Activated naive CD8-positive, alpha-beta T cell treated with anti-CD3 and anti-CD28 coated beads, Interleukin-2, amount 50 U/mL, for 16 hours (primary cell): ENCODE measurements around the gene PAM.

ENCODE experiments used
- DNase-seq: peaks from one replicate; pipeline ENCODE4 v3.0.0-alpha.2; 2020; ENCODE audit warnings: low read depth, low spot score

PAM gene

DNA sequence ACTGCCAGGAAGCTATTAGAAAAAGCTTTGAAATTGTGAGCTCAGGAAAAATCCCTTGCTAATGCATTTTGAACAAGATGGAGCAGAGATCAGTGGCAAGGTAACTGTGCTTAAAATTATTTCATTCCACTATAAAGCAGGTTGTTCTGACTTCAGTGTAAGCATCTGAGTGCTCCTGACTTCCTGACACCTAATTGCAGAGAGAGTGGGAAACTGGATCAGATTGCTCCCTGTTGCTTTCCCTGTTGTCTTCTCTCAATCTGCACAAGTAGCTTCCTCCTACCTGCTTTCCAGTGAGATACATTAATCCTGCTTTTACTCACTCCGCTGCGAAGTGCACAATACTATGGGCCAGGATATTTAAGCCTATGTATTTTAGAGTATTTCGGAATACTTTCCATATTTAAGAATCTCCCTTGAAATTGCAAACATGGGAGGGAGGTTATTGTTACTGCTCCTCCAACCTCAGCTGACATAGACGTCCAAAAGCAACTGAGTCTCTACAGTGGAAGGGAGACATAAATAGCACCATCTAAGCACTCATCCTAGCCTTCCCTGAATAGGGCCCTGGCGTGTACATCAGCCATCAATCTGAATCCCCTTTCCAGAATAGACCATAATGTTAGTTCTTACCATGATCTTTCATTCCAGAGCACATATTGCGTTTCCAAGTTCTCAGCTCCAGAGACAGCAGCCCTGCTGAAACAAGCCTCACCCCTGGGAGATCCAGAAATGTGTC is 178.8 kb downstream of the PAM start:
- DNase-seq: no peak

DNA sequence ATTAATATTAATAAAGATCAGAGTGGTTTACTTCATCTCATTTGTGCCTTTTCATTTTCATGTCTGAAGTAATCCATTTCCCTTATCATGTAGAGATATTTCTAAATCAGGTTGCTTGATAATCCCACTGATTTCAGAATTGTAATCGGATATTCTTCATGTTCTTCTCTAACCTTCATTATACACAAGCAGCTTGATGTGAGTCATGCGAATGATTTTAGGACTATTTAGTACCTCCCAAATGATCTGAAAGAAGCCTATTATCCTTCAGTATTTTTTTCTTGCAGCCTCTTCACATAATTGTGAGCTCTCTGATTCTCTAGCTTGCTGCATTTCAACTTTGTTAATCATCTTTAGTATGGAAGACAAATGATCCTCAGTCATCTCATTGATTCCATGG is 182.8 kb downstream of the PAM start:
- no peak for DNase-seq

DNA sequence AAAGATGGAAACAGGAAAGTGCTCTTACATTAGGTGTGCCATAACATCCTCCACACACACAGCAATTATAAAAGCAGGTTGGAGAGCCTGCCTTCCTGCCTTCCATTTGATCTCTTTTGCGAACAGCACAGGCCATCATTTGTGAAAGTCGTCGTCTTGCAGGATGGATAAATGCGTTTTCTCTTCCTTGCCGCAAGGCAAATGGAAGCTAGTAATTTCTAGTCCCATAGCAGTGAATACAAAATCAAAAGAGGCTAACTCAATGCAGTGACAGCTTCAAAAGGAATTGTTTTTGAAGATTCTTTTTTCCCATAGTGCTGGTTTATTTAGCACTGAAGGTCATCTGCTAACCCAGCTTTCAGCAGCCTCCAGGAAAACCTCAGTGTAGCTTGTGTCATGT is 186.0 kb downstream of the PAM start:
- no peak for DNase-seq

DNA sequence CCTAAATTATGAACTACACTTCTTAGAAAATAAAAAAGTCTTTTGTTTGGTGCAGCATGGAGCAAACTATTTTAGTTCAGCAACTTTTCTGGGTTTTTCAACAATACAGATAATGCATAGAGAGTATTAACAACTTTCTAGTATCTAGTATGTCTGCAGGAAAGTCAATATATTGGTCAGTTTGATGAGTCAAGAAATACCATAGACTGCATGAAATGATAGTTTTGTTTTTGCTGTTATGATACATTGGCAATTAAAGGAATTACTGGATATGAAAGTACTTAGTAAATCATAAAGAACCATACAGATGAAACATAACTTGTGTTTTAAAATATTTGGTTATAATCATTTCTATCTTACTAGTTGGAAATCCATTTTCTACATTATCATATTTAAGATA is 191.3 kb downstream of the PAM start:
- DNase-seq: no peak

DNA sequence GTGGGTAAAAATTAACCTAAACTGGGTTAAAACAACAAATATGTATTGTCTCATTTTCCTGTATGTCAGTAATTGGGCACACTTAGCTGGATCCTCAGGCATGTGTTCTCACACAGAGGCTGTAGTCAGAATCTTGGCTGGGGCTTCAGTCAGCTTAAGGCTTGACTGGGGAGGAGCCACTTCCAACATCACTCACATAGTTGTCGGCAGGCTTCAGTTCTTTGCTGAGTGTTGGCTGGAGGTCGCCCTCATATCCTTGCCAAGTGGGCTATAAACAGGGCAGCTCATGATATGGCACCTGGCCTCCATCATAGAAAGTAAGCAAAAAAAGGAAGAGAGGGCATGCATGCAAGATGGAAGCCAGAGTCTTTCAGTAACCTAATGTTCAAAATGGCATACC is 191.9 kb downstream of the PAM start:
- no peak for DNase-seq

DNA sequence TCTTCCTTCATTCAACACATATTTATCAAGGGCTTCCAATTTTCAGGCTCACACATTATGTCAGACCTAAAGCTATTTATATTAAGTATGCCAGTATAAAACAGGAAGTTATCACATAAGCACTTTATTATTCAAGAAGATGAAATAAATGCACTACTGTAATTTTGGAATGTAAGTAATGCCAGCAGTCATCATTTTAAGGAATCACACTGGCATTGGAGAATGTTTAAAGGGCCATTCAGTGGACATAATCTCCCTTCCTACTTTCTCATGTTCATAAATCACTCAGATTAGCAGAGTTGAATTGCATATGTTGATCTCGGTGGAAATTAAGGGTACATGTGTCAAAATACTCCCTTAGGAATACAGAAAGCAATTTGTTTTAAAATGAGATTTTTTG is 200.4 kb downstream of the PAM start:
- DNase-seq: no peak

DNA sequence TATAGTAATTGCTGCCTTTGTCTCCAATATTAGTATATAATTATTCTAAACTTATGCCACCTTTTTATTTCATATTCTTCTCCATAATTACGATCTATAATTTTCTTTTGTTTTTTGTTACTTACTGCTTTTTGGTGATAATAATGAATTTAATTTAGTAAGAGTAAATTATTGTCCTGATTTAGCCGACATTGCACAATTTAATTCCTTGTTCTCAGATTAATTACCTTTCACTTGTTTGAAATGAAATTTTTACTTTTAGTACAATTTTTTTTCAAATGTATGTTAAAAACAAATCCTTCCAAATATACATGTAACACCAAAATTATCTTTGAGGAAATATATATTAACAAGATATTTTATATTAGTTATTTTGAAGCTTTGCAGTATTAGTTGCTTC is 201.5 kb downstream of the PAM start:
- no peak for DNase-seq

DNA sequence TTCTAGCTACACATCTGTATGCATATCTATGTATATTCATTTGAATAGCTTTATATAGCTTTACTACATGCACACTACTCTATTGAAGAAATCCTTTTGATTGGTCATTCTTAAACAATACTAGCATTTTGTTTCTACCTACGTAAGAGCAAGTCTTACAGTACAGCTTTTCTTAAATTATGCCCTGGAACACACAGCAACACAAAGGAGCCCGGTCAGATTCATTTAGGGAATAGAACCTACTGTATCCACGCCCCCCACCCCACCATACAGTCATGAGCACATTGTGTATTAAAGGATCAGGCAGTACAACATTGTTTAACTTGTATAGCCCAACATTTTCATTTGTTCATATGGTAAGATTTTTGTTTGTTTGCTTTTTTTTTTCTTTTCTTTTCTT is 202.0 kb downstream of the PAM start:
- no peak for DNase-seq

DNA sequence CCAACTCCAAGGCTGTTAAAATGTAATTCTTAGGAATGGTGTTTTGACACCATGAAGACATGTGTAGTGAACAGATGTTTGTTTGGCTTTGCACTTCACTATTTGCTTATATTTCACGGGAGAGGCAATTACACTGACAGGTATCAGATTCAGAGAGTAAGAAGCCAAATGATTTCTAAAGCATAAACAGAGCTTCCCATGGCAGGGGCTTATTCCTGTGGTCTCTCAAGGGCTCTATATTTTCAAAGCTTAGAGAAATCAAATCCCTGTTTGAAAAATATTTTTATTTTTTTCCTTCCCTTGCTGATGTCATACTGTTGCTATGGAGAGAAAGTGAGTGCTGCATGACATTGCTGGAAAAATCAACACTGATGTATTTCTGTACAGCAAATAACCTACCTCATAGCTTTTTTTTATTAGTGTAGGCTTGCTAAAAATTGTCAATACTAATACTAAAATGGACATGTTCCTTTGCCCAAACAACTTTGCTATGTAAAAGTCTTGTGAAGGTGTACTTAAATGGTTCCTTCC is 203.4 kb downstream of the PAM start:
- DNase-seq: no peak

DNA sequence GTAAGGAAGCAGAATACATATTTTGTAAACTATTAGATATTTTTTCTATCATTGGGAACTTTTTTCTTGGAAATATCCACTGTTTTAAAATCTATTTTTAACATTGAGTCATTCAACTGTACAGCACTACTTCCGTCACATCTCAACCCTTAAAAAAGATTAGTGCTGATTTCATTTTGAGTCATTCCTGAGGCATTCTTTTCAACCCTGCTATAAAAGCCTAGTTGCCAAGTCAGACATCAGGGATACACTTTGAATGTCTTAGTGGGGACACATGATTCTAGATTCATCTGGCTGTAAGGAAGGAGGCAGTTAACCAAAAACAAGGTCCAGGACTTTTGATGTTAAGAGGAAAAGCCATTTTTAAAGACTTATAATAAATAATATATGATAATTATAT is 203.9 kb downstream of the PAM start:
- DNase-seq: no peak

DNA sequence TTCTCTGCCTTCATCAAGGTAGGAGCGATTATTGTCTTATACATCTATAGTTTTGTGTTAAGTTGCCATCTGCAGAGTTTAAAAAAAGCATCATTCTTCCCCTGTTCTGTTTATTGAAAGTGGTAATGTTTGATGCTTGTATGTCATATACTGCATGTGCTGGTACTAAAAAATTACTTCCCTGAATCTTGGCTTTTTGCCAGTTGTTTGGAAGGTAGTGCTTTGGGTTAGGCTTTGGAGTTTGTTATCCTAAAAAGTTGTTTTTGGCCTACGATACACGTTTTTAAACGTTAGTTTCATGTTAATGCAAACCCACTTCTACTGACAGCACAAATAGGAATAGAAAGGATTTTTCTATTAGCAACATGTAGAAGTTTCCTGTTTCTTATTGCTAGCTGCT is 206.6 kb downstream of the PAM start:
- no peak for DNase-seq

DNA sequence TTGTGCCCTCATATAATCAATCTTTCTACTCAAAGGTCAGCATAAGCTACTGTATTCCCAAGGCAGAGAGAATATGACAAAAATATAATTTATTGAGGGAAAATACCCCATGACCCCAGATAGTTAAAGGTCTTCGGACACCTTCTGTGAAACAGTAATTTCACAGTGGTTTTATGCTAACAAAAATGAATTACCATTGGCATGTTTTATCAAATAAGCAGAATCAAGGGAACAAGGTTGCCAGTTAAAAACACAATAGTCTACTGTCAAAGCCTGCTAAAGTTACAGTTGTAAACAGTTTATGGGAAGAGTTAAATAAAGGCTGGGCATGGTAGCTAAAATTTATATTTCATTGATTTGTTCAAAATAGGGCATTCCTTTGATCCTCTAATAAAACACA is 210.5 kb downstream of the PAM start:
- DNase-seq: no peak

DNA sequence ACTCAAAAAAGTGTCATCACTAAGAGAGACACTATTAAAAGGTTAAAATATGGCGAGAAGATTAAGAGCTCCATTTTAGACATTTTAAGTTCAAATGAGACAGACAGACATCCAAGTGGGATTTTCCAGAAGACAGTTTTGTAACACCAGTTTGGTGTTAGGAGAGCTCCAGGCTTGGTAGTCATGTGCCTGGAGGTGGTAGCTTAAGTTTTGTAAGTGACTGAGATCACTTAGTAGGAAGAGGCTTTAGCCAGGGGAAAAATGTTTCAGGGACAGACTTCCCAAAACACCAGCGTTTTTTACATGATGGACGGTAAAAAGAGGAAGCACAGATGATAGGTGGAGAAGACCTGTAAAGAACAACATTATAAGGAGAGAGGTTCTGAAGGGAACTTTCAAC is 214.5 kb downstream of the PAM start:
- no peak for DNase-seq

DNA sequence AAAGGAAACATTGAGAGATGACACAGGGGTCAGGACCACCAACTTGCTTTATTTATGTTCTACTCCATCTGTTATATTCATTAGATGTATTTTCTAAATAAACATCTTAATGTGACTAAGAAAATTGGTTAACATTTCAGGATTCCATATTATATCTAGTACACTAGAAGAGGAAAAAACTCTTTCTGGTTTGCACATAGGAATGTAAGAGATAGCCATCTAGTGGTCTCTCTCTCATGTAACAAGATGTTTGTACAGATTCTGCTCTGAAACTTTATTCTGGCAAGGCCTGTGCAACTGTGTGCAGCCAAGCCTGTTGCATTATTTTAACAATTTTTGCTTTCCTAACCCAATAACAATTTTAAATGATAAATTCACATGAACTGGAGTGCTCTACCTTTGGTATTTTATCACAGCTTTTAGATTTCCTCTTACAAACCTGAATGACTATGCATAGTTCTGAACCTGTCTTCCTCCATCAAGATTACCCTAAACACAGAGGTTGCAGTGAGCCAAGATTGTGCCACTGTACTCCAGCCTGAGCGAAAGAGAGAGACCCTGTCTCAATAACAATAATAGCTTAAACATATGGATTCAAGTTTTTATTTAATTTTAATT is 216.7 kb downstream of the PAM start:
- no peak for DNase-seq

DNA sequence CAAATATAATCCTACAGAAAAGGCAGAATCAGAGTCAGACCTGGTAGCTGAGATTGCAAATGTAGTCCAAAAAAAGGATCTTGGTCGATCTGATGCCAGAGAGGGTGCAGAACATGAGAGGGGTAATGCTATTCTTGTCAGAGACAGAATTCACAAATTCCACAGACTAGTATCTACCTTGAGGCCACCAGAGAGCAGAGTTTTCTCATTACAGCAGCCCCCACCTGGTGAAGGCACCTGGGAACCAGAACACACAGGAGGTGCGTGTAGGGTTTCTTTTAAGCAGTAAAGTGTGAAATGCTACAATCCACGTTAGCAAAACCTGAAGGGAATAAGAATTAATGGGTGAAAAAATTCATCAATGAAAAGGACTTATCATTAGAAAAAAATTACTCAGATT is 219.1 kb downstream of the PAM start:
- no peak for DNase-seq

DNA sequence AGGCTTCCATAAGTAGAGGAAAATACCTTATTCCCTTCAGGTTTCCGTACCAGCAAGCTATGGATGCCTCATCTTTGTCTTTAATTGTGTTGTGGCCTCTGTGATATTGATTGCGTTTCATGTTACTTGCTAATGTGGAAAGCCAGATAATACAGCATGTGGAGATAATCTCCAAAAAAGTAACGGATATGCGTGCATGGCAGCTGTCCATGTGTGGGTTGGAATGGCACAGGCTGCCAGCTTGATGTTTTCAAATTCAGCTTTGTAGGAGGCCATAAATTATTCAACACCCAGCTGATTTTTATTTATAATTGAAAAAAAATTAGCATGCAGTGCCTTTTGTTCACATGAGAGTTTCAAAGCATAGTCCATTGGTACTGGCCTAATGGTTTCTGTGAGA is 219.9 kb downstream of the PAM start:
- no peak for DNase-seq

DNA sequence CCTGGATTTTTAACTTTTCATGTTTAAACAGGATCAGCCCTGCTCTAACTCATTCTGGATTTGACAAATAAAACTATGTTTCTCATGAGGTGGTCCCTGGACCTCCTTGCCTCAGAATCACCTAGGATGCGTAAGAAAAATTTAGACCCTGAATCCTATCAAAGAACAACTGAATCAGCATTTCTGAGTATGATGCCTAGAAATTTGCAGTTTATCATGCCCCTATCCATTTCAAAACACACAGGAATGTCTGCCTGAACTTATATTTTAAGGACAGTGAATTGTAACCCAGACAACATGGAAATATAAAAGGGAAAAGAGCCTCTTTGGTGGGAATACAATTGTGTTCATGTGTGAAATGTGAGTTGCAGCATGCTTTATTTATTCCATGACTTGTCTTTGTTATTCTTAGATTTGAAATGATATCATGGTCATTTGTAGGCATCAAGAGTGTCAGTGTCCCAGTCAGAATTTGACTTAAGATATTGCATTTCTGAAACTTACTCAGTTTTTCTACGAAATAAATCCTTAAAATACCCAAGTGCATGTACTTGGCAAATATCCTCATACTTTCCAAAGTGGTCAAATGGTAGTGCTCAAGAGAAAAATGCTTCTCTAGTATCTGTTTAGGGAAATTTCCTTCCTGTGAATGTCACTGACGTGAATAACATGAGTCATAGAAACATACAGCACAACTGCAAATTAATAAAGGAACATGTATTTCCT is 220.5 kb downstream of the PAM start:
- no peak for DNase-seq

DNA sequence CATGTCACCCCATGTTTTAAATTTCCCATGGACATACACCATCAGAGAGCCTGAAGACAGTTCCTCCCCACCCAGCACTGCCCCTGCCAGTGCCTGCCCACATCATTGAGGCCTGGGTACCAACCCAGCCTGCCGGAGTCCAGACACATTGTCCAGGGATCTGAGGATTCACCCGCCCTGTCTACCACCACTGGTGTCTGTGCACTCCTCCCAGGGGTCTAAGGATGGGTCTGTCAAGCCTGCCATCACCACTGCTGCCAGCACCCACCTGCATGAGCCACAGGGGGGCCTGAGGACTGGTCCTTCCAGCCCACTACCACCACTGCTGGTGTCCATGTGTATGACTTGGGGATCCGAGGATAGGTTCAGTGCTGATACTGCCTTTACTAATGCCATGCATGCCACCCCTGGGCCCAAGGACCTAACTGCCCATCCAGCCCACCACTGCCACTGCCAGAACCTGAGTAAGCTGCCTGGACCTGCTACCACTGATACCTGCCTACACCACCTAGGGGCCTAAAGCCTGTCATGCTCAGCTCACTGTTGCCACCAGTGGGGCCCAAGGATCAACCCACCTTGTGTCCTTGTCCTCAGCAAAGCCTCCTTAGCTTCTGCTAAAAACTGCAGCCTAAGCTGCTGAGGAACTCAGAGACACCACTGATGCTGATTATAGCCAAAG is 227.0 kb downstream of the PAM start:
- no peak for DNase-seq

DNA sequence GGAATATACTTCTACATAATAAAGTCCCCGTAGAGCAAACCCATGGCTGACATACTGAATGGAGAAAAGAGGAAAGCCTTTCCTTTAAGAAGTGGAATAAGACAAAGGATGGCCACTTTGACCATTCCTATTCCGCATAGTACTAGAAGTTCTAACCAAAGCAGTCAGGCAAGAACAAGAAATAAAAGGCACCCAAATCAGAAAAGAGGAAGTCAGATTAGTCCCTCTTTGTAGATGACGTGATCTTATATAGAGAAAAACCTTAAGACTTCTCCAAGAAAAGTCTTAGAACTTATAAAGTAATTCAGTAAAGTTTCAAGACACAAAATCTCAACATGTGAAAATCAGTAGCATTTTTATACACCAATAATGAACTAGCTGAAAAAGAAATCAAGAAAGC is 231.0 kb downstream of the PAM start:
- no peak for DNase-seq

DNA sequence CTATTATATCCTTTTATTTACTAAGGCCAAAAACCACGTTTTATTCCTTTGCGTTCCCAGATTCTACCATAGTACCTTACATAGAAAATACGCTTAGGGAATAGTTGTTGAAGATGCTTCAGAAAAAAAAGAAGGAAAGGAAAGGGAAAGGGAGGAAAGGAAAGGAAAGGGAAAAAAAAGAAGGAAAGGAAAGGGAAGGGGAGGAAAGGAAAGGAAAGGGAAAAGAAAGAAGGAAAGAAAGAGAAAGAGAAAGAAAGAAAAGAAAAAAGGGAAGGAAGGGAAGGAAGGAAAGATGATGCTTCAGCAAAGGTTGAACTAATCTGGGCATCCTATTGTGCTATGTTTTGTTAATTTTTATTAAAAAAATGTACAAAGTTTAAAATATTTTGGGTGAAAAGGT is 233.4 kb downstream of the PAM start:
- no peak for DNase-seq

DNA sequence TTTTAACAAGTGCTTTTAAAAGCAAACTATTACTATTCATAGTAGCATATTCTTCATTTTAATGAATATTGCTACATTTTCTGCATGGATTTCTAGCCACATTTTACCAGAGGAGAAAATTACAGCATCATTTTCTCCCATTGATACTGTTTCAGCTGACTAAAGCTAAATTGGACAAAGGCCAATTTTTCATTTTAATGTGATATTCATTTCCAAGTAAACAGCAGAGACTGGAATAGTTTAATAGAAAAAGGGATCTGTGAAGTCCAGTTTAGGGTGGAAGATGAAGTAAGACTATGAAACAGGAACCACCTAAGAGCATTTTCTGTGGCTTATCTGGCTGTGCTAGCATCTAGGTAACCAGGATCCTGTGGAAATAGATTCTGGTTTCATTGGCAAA is 236.7 kb downstream of the PAM start:
- no peak for DNase-seq

DNA sequence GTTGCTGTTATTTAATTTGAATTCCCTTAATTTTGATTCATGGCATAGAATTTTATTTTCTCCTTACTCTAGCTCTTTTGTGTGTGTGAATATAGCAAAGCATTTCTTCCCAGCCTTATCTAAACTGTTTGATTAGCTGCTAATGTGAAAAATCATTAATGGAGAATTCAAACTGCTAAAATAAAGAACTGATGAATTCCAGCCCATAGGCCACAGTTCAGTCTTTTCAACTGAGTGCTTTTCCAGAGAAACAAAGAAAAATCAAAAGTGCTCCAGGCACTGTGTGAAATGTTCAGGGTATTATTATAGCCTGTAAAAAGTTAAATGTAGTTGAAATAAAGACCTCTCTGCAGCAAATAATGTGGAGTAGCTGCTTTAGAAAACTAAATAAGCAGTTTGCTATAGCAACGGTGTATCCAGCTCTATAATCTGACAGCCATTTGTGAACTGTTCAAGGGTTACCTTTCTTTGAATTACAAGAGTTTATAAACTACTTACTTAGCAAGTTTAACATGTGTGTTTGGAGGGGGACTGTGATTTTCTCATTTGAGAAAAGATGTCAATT is 241.0 kb downstream of the PAM start:
- DNase-seq: no peak
